GM13976 (cell line): ENCODE results near the gene FAM3C.

Source experiments
- DNase-seq: peaks from one replicate; pipeline ENCODE4 v3.0.0; 2012; ENCODE audit warnings: low spot score
- in situ Hi-C: fragments of 300-500 bp; cut with MboI; formaldehyde crosslinking; loops from one replicate; pipeline ENCODE4 v1.12.0; 2022; ENCODE audit warnings: low sequenced_read_pairs, mixed read lengths, inconsistent platforms; ENCODE audit not compliant: unreplicated experiment
- TF ChIP-seq, protein P1 (sequence below): IDR thresholded peaks from 2 replicates; pipeline ENCODE4 v1.5.1; 2012; ENCODE audit warnings: borderline replicate concordance, mild to moderate bottlenecking; ENCODE audit not compliant: insufficient read depth; ENCODE audit errors: extremely low read depth, missing control alignments, control extremely low read depth

Gene FAM3C

DNA sequence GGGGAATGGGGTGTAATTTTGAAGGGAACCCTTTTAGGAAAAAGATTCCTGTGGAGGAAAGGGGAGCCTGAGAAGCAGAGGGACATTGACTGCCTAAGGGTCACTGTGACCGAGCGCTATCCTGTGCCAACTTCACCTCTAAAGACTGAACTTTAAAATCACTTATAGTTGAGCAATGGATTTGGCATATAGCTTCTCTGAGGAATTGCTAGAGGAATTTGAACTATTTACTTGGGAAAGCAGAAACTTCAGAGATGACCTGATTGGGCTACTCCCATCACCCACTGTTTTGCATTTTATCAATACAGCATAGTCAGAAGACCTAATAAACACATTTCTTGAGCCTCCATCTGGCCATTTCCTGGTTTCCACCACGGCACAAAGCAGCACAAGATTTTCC lies 91.0 kb downstream of the FAM3C start:
- no peak for DNase-seq
- TF ChIP-seq, protein P1, sequence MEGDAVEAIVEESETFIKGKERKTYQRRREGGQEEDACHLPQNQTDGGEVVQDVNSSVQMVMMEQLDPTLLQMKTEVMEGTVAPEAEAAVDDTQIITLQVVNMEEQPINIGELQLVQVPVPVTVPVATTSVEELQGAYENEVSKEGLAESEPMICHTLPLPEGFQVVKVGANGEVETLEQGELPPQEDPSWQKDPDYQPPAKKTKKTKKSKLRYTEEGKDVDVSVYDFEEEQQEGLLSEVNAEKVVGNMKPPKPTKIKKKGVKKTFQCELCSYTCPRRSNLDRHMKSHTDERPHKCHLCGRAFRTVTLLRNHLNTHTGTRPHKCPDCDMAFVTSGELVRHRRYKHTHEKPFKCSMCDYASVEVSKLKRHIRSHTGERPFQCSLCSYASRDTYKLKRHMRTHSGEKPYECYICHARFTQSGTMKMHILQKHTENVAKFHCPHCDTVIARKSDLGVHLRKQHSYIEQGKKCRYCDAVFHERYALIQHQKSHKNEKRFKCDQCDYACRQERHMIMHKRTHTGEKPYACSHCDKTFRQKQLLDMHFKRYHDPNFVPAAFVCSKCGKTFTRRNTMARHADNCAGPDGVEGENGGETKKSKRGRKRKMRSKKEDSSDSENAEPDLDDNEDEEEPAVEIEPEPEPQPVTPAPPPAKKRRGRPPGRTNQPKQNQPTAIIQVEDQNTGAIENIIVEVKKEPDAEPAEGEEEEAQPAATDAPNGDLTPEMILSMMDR: no peak
- in situ Hi-C loops: no loop called here

- no peak for DNase-seq
- TF ChIP-seq, protein P1: no peak
- in situ Hi-C loops: no loop called here
Observed at GRCh38 chr7:121304102-121304658, 91.9 kb downstream of the FAM3C start.

GRCh38 chr7:121303422-121304101 lies 92.5 kb downstream of the FAM3C start:
- no peak for DNase-seq
- in situ Hi-C loops: no loop called here

GRCh38 chr7:121302214-121302745 lies 93.8 kb downstream of the FAM3C start:
- TF ChIP-seq, protein P1: no peak
- no peak for DNase-seq
- in situ Hi-C loops: no loop called here

More at GRCh38 chr7:121303422-121304101, 92.5 kb downstream of the FAM3C start:
- TF ChIP-seq, protein P1: no peak

DNA sequence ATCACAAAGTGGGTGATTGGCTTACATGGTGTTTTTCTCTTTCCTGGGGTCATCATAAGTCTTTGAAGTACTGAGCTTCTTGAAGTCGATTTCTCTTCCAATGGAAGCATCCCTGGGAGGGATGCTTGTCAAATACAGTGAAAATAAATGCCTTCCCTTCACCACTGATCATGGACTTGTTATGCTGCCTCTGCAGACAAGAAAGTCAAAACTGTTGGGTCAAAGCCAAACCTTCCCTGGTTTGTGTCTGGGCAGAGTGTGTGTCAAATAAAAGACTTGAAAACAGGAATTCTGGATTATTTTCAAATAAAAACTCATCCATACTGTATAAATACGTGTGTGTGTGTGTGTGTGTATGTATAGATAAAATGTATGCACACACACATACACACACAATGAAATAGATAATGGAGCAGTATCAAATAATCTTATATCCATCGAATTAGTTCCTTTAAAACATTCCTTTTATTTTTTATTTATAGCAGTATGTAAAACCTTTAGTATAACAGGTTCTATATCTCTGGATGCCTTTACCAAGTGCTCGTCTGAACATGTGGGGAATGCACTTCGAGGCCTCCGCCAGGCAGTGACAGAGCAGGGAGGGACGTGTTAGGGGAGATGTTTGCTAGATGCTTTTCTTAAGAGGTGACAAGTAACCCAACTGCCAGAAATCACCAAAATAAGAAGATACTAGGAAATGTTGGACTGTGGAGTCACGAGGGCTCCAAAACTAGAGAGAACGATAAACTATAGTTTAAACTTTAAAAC lies 94.5 kb downstream of the FAM3C start:
- DNase-seq: no peak
- in situ Hi-C loops: no loop called here

More for the DNA sequence above, 94.5 kb downstream of the FAM3C start:
- TF ChIP-seq, protein P1: no peak
